ENCODE results near the gene CFL1.

- TF ChIP-seq POLR2A (IDR thresholded peaks at IDR 0.05) (no peak), CTCF (IDR thresholded peaks at IDR 0.05) (no peak), EP300 (IDR thresholded peaks at IDR 0.05) (no peak)
Measured at GRCh38 chr11:65821107-65821506, 36.9 kb downstream of the CFL1 start.
